KMS-11 (cell line): Measurements from ENCODE around the gene ACTG2.
"Not testable (repeated sequence)": the region's sequence is repeated elsewhere in the genome, so short reads cannot be mapped to it uniquely, and the experiment has no call there.

Experiments
- H2AFZ ChIP-seq: fragments of 200-600 bp; sonication (generic); 2 replicates; pipeline ENCODE4 v1.6.1; 2016; ENCODE audit warnings: antibody characterized with exemption, mixed run types, low read depth
- H3K27ac ChIP-seq: fragments of 200-600 bp; sonication (generic); 2 replicates; pipeline ENCODE4 v1.6.1; 2016; ENCODE audit warnings: mild to moderate bottlenecking, mixed run types
- H3K27me3 ChIP-seq: fragments of 200-600 bp; sonication (generic); 2 replicates; pipeline ENCODE4 v1.6.1; 2017; ENCODE audit warnings: mild to moderate bottlenecking, low read depth, mixed run types, moderate library complexity; ENCODE audit not compliant: insufficient read depth
- H3K36me3 ChIP-seq: fragments of 200-600 bp; sonication (generic); 2 replicates; pipeline ENCODE4 v1.6.1; 2017; ENCODE audit warnings: mild to moderate bottlenecking, mixed run types; ENCODE audit not compliant: insufficient read depth
- H3K4me1 ChIP-seq: fragments of 200-600 bp; sonication (generic); 2 replicates; pipeline ENCODE4 v1.6.1; 2016; ENCODE audit warnings: mild to moderate bottlenecking, low read depth, mixed run types; ENCODE audit not compliant: poor library complexity, severe bottlenecking
- H3K4me2 ChIP-seq: fragments of 200-600 bp; sonication (generic); 2 replicates; pipeline ENCODE4 v1.7.0; 2016; ENCODE audit warnings: mild to moderate bottlenecking, mixed run types
- H3K4me3 ChIP-seq: fragments of 200-600 bp; sonication (generic); IDR thresholded peaks from 2 replicates; pipeline ENCODE4 v1.6.1; 2017; ENCODE audit warnings: low read depth, low read length, mixed read lengths; ENCODE audit not compliant: insufficient read depth
- H3K79me2 ChIP-seq: fragments of 200-600 bp; sonication (generic); 2 replicates; pipeline ENCODE4 v1.6.1; 2016; ENCODE audit warnings: low read depth, mixed run types; ENCODE audit not compliant: insufficient read depth
- H3K9ac ChIP-seq: fragments of 200-600 bp; sonication (generic); 2 replicates; pipeline ENCODE4 v1.6.1; 2016; ENCODE audit warnings: mild to moderate bottlenecking, mixed run types
- H4K20me1 ChIP-seq: fragments of 200-600 bp; sonication (generic); 2 replicates; pipeline ENCODE4 v1.6.1; 2016; ENCODE audit warnings: mild to moderate bottlenecking, mixed run types; ENCODE audit not compliant: insufficient read depth
- CTCF ChIP-seq: fragments of 200-600 bp; sonication (generic); conservative IDR thresholded peaks from 2 replicates; pipeline ENCODE4 v1.6.1; 2017; ENCODE audit warnings: low read depth, mild to moderate bottlenecking, antibody characterized with exemption, low read length, moderate library complexity, mixed read lengths

The ACTG2 gene

DNA sequence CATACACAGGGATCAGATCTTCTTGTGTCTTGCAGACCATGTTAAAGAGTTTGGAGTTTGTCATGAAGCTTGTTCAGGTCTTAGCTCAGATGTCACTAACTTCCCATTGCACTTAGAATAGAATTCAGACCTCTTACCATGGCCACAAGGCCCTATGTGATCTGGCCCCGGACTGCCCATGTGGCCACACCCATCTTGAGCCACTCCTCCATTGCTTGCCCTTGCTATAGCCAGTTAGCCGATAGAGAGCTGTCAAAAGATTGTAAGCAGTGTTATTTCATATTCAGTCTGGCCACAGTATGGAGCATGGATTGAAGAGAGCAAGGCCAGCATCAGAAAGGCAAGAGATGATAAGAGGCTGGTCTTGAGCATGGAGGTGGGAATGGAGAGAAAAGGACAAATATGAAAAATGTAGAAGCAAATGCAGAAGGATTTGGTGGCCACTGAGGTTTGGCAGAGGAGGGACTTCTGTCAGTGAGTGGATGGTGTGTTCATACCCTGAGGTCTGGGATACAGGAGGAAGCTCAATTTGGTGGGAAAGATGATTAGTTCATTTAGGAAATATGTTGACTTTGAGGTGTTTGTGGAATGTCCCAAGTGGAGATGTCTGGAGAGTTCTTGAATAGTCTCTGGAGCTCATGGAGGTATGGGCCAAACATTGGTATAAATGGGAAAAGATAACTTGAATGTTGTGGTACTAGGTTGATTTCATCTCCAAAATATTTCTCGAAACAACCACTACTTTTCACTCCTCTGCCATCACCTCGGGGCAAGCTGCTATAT is 44.5 kb downstream of the ACTG2 start:
- Histone ChIP-seq H3K27ac (no peak overlapping the region), H4K20me1 (0 out of 2 replicates have a peak, but pooled peaks cover 3% of the 10 kb centered on the region), H3K27me3 (no peaks in the 10 kb centered on the region), H3K4me1 (peaks cover 11% of the 10 kb centered on the region), H3K4me2 (no peak overlapping the region), H3K9ac (no peak overlapping the region), H3K79me2 (peaks cover 36% of the 10 kb centered on the region; the same call in 1 of the 2 replicates), H3K36me3 (no peaks in the 10 kb centered on the region), H2AFZ (no peak overlapping the region), H3K4me3 (no peak overlapping the region)
- TF ChIP-seq CTCF, result no peak

DNA sequence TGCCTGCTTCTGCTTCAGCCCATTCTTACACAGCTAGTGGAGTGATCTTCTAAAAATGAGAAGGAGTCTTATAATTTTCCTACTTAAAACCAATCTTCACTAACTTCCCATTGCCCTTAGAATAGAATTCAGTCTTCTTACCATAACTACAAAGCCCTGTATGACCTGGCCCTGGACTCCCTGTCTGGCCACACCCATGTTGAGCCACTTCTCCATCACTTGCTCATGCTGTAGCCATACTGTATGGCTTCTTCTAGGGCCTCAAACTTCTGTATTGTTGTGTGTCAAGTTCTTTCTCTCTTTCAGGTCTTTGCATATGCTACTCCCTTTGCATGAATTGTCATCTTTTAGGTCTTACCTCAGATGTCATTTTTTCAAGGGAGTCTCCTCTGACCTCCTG is 45.1 kb downstream of the ACTG2 start:
- Histone ChIP-seq H3K27me3 (no peaks in the 10 kb centered on the region), H3K4me2 (no peak overlapping the region), H3K9ac (no peak overlapping the region), H2AFZ (no peak overlapping the region), H3K36me3 (no peaks in the 10 kb centered on the region), H3K4me1 (peaks cover 11% of the 10 kb centered on the region), H3K27ac (no peak overlapping the region), H3K4me3 (no peak overlapping the region), H3K79me2 (peaks cover 40% of the 10 kb centered on the region; the same call in 1 of the 2 replicates), H4K20me1 (0 out of 2 replicates have a peak, but pooled peaks cover 3% of the 10 kb centered on the region)
- no peak for TF ChIP-seq CTCF

GRCh38 chr2:73938718-73939352 is 46.0 kb downstream of the ACTG2 start:
- TF ChIP-seq CTCF, result no peak
- Histone ChIP-seq H3K27me3 (no peaks in the 10 kb centered on the region), H3K36me3 (no peaks in the 10 kb centered on the region), H3K4me1 (peaks cover 11% of the 10 kb centered on the region), H3K9ac (no peak overlapping the region), H4K20me1 (0 out of 2 replicates have a peak, but pooled peaks cover 3% of the 10 kb centered on the region), H3K4me3 (no peak overlapping the region), H2AFZ (no peak overlapping the region), H3K4me2 (no peak overlapping the region), H3K79me2 (peaks cover 43% of the 10 kb centered on the region; the same call in 1 of the 2 replicates), H3K27ac (no peak overlapping the region)

- no peak overlapping the region for H3K9ac ChIP-seq
- H3K27me3 ChIP-seq, result no peaks in the 10 kb centered on the region
- no peak overlapping the region for H3K4me2 ChIP-seq
- H3K79me2 ChIP-seq, result peaks cover 43% of the 10 kb centered on the region; the same call in 1 of the 2 replicates
- H3K4me1 ChIP-seq, result peaks cover 11% of the 10 kb centered on the region
- 0 out of 2 replicates have a peak, but pooled peaks cover 3% of the 10 kb centered on the region for H4K20me1 ChIP-seq
- H3K36me3 ChIP-seq, result no peaks in the 10 kb centered on the region
- H3K4me3 ChIP-seq, result no peak overlapping the region
- H2AFZ ChIP-seq, result no peak overlapping the region
- no peak overlapping the region for H3K27ac ChIP-seq
- TF ChIP-seq CTCF, result no peak
Observed at GRCh38 chr2:73939419-73939818, 46.6 kb downstream of the ACTG2 start.

DNA sequence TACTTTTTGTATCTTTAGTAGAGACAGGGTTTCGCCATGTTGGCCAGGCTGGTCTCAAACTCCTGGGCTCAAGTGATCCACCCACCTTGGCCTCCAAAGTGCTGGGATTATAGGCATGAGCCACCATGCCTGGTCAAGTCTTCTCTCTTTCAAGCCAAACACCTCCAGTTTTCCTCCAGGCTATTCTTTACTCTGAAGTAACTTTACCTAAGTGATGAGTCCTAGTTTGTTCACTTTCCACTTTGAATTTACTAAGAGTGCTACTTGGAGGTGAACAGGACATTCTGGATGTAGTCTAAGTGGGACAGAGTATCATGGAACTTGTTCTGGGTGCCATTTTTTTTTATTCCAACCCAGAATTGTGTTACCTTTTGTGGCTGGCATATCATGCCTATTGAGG is 47.3 kb downstream of the ACTG2 start:
- not testable (repeated sequence) for H4K20me1 ChIP-seq, H3K4me3 ChIP-seq, H3K4me2 ChIP-seq, H3K27me3 ChIP-seq, H3K27ac ChIP-seq, H3K9ac ChIP-seq, H2AFZ ChIP-seq, H3K36me3 ChIP-seq
- Histone ChIP-seq H3K4me1 (peaks cover 11% of the 10 kb centered on the region), H3K79me2 (peaks cover 45% of the 10 kb centered on the region; the same call in 1 of the 2 replicates)
